ENCODE measurements around the gene ZFTA.

ZFTA gene

GRCh38 chr11:63765688-63766241 is 2.8 kb downstream of the ZFTA start:
- no peak overlapping the region for H3K4me3 Mint-ChIP-seq
- peaks cover 6% of the 10 kb centered on the region for H3K4me1 Mint-ChIP-seq (ENCODE audit: low read depth)
- H3K27ac Mint-ChIP-seq, result no peak overlapping the region
- H3K36me3 Mint-ChIP-seq, result no peaks in the 10 kb centered on the region
- H3K27me3 Mint-ChIP-seq, result no peaks in the 10 kb centered on the region
- no peaks in the 10 kb centered on the region for H3K9me3 Mint-ChIP-seq (ENCODE audit: low read depth)

GRCh38 chr11:63764679-63765647 is 3.6 kb downstream of the ZFTA start:
- Mint-ChIP-seq H3K4me3 (no peak overlapping the region), H3K27ac (no peak overlapping the region), H3K27me3 (no peaks in the 10 kb centered on the region), H3K9me3 (ENCODE audit: low read depth) (no peaks in the 10 kb centered on the region), H3K36me3 (no peaks in the 10 kb centered on the region), H3K4me1 (ENCODE audit: low read depth) (peaks cover 6% of the 10 kb centered on the region)

- H3K4me1 Mint-ChIP-seq (ENCODE audit: low read depth), result peaks cover 6% of the 10 kb centered on the region
- no peak overlapping the region for H3K4me3 Mint-ChIP-seq
- no peaks in the 10 kb centered on the region for H3K27me3 Mint-ChIP-seq
- H3K36me3 Mint-ChIP-seq, result no peaks in the 10 kb centered on the region
- H3K27ac Mint-ChIP-seq, result no peak overlapping the region
- H3K9me3 Mint-ChIP-seq (ENCODE audit: low read depth), result no peaks in the 10 kb centered on the region
Measured at GRCh38 chr11:63764340-63764678, 4.3 kb downstream of the ZFTA start.

GRCh38 chr11:63763496-63764339 is 4.9 kb downstream of the ZFTA start:
- H3K27ac Mint-ChIP-seq, result no peak overlapping the region
- H3K36me3 Mint-ChIP-seq, result no peaks in the 10 kb centered on the region
- H3K4me3 Mint-ChIP-seq, result no peak overlapping the region
- H3K4me1 Mint-ChIP-seq (ENCODE audit: low read depth), result peaks cover 6% of the 10 kb centered on the region
- no peaks in the 10 kb centered on the region for H3K9me3 Mint-ChIP-seq (ENCODE audit: low read depth)
- no peaks in the 10 kb centered on the region for H3K27me3 Mint-ChIP-seq

- peaks cover 6% of the 10 kb centered on the region for H3K4me1 Mint-ChIP-seq (ENCODE audit: low read depth)
- H3K4me3 Mint-ChIP-seq, result no peak overlapping the region
- no peaks in the 10 kb centered on the region for H3K36me3 Mint-ChIP-seq
- no peak overlapping the region for H3K27ac Mint-ChIP-seq
- H3K9me3 Mint-ChIP-seq (ENCODE audit: low read depth), result no peaks in the 10 kb centered on the region
- no peaks in the 10 kb centered on the region for H3K27me3 Mint-ChIP-seq
Measured at GRCh38 chr11:63762654-63763495, 5.7 kb downstream of the ZFTA start.

GRCh38 chr11:63761931-63762653 is 6.5 kb downstream of the ZFTA start:
- H3K36me3 Mint-ChIP-seq, result no peaks in the 10 kb centered on the region
- no peaks in the 10 kb centered on the region for H3K4me1 Mint-ChIP-seq (ENCODE audit: low read depth)
- H3K27me3 Mint-ChIP-seq, result no peaks in the 10 kb centered on the region
- no peak overlapping the region for H3K27ac Mint-ChIP-seq
- H3K9me3 Mint-ChIP-seq (ENCODE audit: low read depth), result no peaks in the 10 kb centered on the region
- H3K4me3 Mint-ChIP-seq, result no peak overlapping the region

- Mint-ChIP-seq H3K27me3 (no peaks in the 10 kb centered on the region), H3K9me3 (ENCODE audit: low read depth) (no peaks in the 10 kb centered on the region), H3K4me3 (no peak overlapping the region), H3K36me3 (no peaks in the 10 kb centered on the region), H3K27ac (no peak overlapping the region), H3K4me1 (ENCODE audit: low read depth) (no peaks in the 10 kb centered on the region)
Measured at GRCh38 chr11:63761188-63761587, 7.4 kb downstream of the ZFTA start.

- Mint-ChIP-seq H3K4me1 (ENCODE audit: low read depth) (no peaks in the 10 kb centered on the region), H3K27me3 (no peaks in the 10 kb centered on the region), H3K36me3 (no peaks in the 10 kb centered on the region), H3K27ac (no peak overlapping the region), H3K4me3 (no peak overlapping the region), H3K9me3 (ENCODE audit: low read depth) (no peaks in the 10 kb centered on the region)
Measured at GRCh38 chr11:63760487-63761079, 8.0 kb downstream of the ZFTA start.

- H3K27me3 Mint-ChIP-seq, result no peaks in the 10 kb centered on the region
- no peaks in the 10 kb centered on the region for H3K36me3 Mint-ChIP-seq
- no peaks in the 10 kb centered on the region for H3K4me1 Mint-ChIP-seq (ENCODE audit: low read depth)
- no peaks in the 10 kb centered on the region for H3K9me3 Mint-ChIP-seq (ENCODE audit: low read depth)
- no peak overlapping the region for H3K4me3 Mint-ChIP-seq
- no peak overlapping the region for H3K27ac Mint-ChIP-seq
Measured at GRCh38 chr11:63756919-63757761, 11.4 kb downstream of the ZFTA start.

GRCh38 chr11:63749624-63750023 is 19.0 kb downstream of the ZFTA start:
- H3K4me1 Mint-ChIP-seq (ENCODE audit: low read depth), result no peaks in the 10 kb centered on the region
- H3K36me3 Mint-ChIP-seq, result peaks cover 6% of the 10 kb centered on the region
- H3K27ac Mint-ChIP-seq, result no peak overlapping the region
- H3K9me3 Mint-ChIP-seq (ENCODE audit: low read depth), result no peaks in the 10 kb centered on the region
- H3K27me3 Mint-ChIP-seq, result no peaks in the 10 kb centered on the region
- no peak overlapping the region for H3K4me3 Mint-ChIP-seq

- no peak overlapping the region for H3K27ac Mint-ChIP-seq
- H3K27me3 Mint-ChIP-seq, result no peaks in the 10 kb centered on the region
- H3K9me3 Mint-ChIP-seq (ENCODE audit: low read depth), result no peaks in the 10 kb centered on the region
Measured at GRCh38 chr11:63747011-63747410, 21.6 kb downstream of the ZFTA start.

GRCh38 chr11:63745304-63746170 is 23.0 kb downstream of the ZFTA start:
- Mint-ChIP-seq H3K36me3 (peaks cover 3% of the 10 kb centered on the region), H3K9me3 (ENCODE audit: low read depth) (no peaks in the 10 kb centered on the region), H3K4me3 (no peak overlapping the region), H3K27me3 (no peaks in the 10 kb centered on the region), H3K27ac (no peak overlapping the region), H3K4me1 (ENCODE audit: low read depth) (no peaks in the 10 kb centered on the region)

More at GRCh38 chr11:63747011-63747410, 21.6 kb downstream of the ZFTA start:
- H3K4me3 Mint-ChIP-seq, result no peak overlapping the region
- no peaks in the 10 kb centered on the region for H3K4me1 Mint-ChIP-seq (ENCODE audit: low read depth)
- peaks cover 6% of the 10 kb centered on the region for H3K36me3 Mint-ChIP-seq
